Gastroesophageal sphincter (tissue), 4 donors: Measurements from ENCODE around the gene ZNF343. TPM values are rescaled to one million over a fixed set of nuclear protein-coding genes. Genes with fewer than 3 reads are reported as not detected.

ENCODE experiments used
- ATAC-seq: fragments of 150-250 bp; one replicate; pipeline ENCODE4 v1.9.1; 2016; ENCODE audit warnings: mild to moderate bottlenecking, moderate library complexity
- H3K27ac ChIP-seq, 4 donors: fragments of 200-600 bp; sonication (generic) in 3 of 4; 1 replicate in 3 of 4; 2 replicates in 1 of 4; pipeline ENCODE4 v1.5.1; 2016 to 2019
- H3K27me3 ChIP-seq: fragments of 200-600 bp; sonication (generic); one replicate; pipeline ENCODE4 v1.5.1; 2019
- H3K36me3 ChIP-seq, 2 donors: fragments of 200-600 bp; sonication (generic); one replicate each; pipeline ENCODE4 v1.5.1; 2019; ENCODE audit warnings: control low read depth in 1 of 2
- H3K4me1 ChIP-seq, 3 donors: fragments of 200-600 bp; sonication (generic); 1 replicate in 2 of 3; 2 replicates in 1 of 3; pipeline ENCODE4 v1.5.1; 2016 to 2019; ENCODE audit warnings: control low read depth in 2 of 3
- H3K4me3 ChIP-seq, 2 donors: fragments of 200-600 bp; sonication (generic); one replicate each; pipeline ENCODE4 v1.5.1; 2019; ENCODE audit warnings: mild to moderate bottlenecking in 1 of 2, moderate library complexity in 1 of 2
- H3K9me3 ChIP-seq, 3 donors: fragments of 200-600 bp; sonication (generic); one replicate each; pipeline ENCODE4 v1.5.1; 2017 to 2019; ENCODE audit warnings: control low read depth in 2 of 3
- EP300 ChIP-seq: sonication (generic); formaldehyde crosslinking; IDR thresholded peaks from one replicate; pipeline ENCODE4 v1.6.1; 2017; ENCODE audit warnings: antibody characterized with exemption, mild to moderate bottlenecking
- POLR2A ChIP-seq, 2 donors: fragments of 450-650 bp; IDR thresholded peaks; one replicate each; pipeline ENCODE4 v1.6.1; 2017; ENCODE audit warnings: antibody characterized with exemption in 2 of 2, mild to moderate bottlenecking in 2 of 2, moderate library complexity in 1 of 2
- POLR2AphosphoS5 ChIP-seq: sonication (generic); formaldehyde crosslinking; IDR thresholded peaks from one replicate; pipeline ENCODE4 v1.6.1; 2017; ENCODE audit warnings: antibody characterized with exemption
- WGBS, 2 donors: methylation state at CpG; one replicate each; pipeline ENCODE4 v1.1.5; 2018; ENCODE audit warnings: low coverage in 1 of 2; 5-methylcytosine and 5-hydroxymethylcytosine counted together
- small RNA-seq, 4 donors: library from RNA; depleted of rRNA; stranded (forward); fragments of <200 nt; gene quantifications; one replicate each; pipeline ENCODE3, GENCODE V24; 2016
- total RNA-seq, 4 donors: library from RNA; depleted of rRNA; stranded (reverse); fragments of >200 nt; gene quantifications; one replicate each; pipeline ENCODE4 v1.1.0, GENCODE V29; 2016
- TF ChIP-seq, protein P1 (sequence below), 4 experiments: fragments of 200-600 bp in 2 of 4; fragments of 450-650 bp in 2 of 4; sonication (generic) in 1 of 4; IDR thresholded peaks; one replicate each; pipeline ENCODE4 v1.5.1; 2017 to 2019; ENCODE audit warnings: antibody characterized with exemption in 4 of 4, mild to moderate bottlenecking in 2 of 4, moderate library complexity in 2 of 4

ZNF343 gene
- total RNA-seq, 4 donors from 2014 or later, result 10.3 to 16.8 (median 12.5) TPM

DNA sequence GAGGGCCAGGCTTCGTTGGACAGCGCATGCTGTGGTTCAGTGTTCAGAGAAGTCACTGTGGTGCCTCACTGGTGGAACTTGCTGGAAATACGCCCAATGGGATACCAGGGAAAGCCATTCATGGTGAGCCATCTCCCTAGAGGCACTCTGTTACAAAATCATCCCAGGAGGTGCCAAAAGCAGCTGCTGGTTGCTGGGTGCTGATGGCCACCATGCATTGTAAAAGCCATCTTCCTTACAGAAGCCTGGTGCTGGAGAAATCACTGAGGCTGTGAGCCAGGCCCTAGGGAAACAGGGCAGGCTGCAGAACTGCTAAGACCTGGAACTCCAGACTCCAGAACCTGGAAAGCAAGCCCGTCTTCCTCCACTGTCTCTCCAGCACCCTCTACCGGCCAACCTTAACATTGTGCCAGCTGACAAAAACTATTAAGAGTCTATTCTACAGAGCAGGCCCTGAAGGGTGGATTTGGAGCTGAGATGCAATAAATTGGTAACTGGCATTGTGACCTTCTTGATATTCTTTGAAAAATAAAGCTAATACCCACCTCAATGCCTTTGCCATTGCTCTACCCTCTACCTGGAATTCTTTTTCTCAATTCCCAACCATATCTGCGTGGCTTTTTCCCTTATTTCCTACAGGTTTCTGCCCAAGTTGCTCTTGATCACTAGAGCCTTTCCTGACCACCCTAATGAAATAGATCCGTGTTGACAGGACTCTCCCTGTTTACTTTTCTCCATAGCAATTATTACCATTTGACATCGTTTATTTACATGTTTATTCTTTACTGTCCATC, 56.6 kb downstream of the ZNF343 start:
- TF ChIP-seq POLR2AphosphoS5 (no peak), EP300 (no peak)
- TF ChIP-seq, protein P1, sequence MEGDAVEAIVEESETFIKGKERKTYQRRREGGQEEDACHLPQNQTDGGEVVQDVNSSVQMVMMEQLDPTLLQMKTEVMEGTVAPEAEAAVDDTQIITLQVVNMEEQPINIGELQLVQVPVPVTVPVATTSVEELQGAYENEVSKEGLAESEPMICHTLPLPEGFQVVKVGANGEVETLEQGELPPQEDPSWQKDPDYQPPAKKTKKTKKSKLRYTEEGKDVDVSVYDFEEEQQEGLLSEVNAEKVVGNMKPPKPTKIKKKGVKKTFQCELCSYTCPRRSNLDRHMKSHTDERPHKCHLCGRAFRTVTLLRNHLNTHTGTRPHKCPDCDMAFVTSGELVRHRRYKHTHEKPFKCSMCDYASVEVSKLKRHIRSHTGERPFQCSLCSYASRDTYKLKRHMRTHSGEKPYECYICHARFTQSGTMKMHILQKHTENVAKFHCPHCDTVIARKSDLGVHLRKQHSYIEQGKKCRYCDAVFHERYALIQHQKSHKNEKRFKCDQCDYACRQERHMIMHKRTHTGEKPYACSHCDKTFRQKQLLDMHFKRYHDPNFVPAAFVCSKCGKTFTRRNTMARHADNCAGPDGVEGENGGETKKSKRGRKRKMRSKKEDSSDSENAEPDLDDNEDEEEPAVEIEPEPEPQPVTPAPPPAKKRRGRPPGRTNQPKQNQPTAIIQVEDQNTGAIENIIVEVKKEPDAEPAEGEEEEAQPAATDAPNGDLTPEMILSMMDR (IDR thresholded peaks at IDR 0.05), result peak; percentile 48 to 77 (median 64)
- H3K4me1 ChIP-seq, result peaks cover 0 to 5% (median 0%) of the 10 kb centered on the region in 3 donors
- H3K9me3 ChIP-seq, result peaks cover 0 to 2% (median 0%) of the 10 kb centered on the region in 3 donors
- no peak overlapping the region for H3K27ac ChIP-seq
- peak; percentile 28 for ATAC-seq
- H3K36me3 ChIP-seq, result no peaks in the 10 kb centered on the region
- H3K27me3 ChIP-seq, result no peaks in the 10 kb centered on the region
- no peak overlapping the region for H3K4me3 ChIP-seq
- WGBS, 2 donors, result 20 to 74% methylated on average over 4 to 6 of the region's 8 CpGs

DNA sequence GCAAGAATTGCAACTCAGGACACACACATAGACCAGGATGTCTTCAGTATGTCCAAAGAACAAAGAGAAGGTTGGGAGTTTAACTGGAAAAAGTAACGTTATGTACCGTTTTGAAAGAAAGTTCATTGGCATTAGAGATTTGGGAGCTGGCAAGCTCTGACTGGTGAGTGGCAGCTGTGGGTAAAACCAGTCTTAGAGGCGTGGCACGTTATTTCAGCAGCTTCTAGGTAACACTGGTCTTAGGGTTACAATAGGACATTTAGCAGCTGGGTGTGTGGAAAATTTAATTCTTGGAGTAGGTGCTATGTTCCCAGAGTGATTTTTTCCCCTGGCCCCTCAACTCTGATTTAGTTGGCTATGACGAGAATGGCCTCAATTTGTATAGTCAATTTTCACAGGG, 57.3 kb downstream of the ZNF343 start:
- H3K4me3 ChIP-seq, result no peak overlapping the region
- no peak overlapping the region for H3K27ac ChIP-seq
- no peaks in the 10 kb centered on the region for H3K27me3 ChIP-seq
- peaks cover 0 to 6% (median 0%) of the 10 kb centered on the region in 3 donors for H3K9me3 ChIP-seq
- 83 to 89% methylated on average over 5 of the region's 5 CpGs for WGBS, 2 donors
- peaks cover 0 to 5% (median 0%) of the 10 kb centered on the region in 3 donors for H3K4me1 ChIP-seq
- TF ChIP-seq POLR2AphosphoS5 (no peak), POLR2A (IDR thresholded peaks at IDR 0.05) (no peak), EP300 (no peak)
- TF ChIP-seq, protein P1 (IDR thresholded peaks at IDR 0.05), result no peak
- no peak for ATAC-seq
- no peaks in the 10 kb centered on the region for H3K36me3 ChIP-seq

DNA sequence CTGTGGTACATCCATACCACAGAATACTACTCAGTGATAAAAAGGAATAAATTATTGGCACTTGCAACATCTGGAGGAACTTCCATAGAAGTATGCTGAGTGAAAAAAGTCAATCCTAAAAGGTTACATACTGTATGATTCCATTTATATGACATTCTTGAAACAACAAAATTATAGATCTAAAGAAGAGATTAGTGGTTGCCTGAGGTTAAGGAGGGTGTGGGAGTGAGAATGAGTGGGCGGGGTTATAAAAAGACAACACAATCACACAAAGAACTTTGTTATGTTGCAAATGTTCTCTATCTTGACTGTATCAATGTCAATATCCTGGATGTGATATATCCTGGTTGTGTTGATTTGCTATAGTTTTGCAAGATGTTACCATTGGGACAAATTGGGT, 59.3 kb downstream of the ZNF343 start:
- peaks cover 0 to 6% (median 0%) of the 10 kb centered on the region in 3 donors for H3K9me3 ChIP-seq
- TF ChIP-seq POLR2AphosphoS5 (no peak), EP300 (no peak), POLR2A (IDR thresholded peaks at IDR 0.05) (no peak)
- TF ChIP-seq, protein P1 (IDR thresholded peaks at IDR 0.05), result no peak
- 90 to 92% methylated on average over 1 of the region's 1 CpG for WGBS, 2 donors

DNA sequence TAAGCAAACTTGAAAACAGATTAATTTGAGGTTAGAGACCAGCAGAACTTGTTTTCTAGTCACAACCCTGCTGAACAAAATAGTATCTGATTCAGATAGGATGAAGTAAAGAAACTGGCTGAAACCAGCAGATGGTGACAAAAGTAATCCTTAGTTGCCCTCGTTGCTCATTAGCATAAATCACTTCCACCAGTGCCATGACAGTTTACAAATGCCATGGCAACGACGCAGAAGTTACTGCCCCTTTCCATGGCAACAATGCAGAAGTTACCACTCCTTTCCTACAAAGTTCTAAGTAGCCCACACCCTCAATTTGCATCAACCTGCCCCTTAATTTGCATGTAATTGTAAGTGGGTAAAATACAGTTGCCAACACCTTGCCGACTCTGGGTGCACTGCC, 61.9 kb downstream of the ZNF343 start:
- Histone ChIP-seq H3K4me1 (no peaks in the 10 kb centered on the region), H3K4me3 (no peak overlapping the region), H3K36me3 (no peaks in the 10 kb centered on the region), H3K9me3 (peaks cover 0 to 6% (median 0%) of the 10 kb centered on the region in 3 donors), H3K27ac (no peak overlapping the region), H3K27me3 (no peaks in the 10 kb centered on the region)
- ATAC-seq, result no peak
- TF ChIP-seq, protein P1 (IDR thresholded peaks at IDR 0.05), result no peak
- TF ChIP-seq POLR2AphosphoS5, result no peak
- TF ChIP-seq POLR2A (IDR thresholded peaks at IDR 0.05), result no peak
- no peak for TF ChIP-seq EP300
- 27 to 65% methylated on average over 1 to 3 of the region's 4 CpGs for WGBS, 2 donors

More for the DNA sequence above, 59.3 kb downstream of the ZNF343 start:
- Histone ChIP-seq H3K4me1 (no peaks in the 10 kb centered on the region), H3K4me3 (no peak overlapping the region), H3K27me3 (no peaks in the 10 kb centered on the region), H3K36me3 (no peaks in the 10 kb centered on the region), H3K27ac (no peak overlapping the region)
- no peak for ATAC-seq

Small RNA genes within 50 kb of the gene (small RNA-seq; reads per million reads assigned to genes)
- gene RF00019, result 0 reads per million in 4 donors

Other genes starting within 250 kb of the ZNF343 start
- 10 to 100 TPM in 1 of 4 donors, 1 to 10 TPM in 3; 1.1 to 46.7 (median 4.1) TPM for gene TGM3, start 212.9 kb downstream of the ZNF343 start, total RNA-seq
- gene TGM6, start 128.0 kb downstream of the ZNF343 start, total RNA-seq, result not detected
- gene SNRPB, start 38.1 kb downstream of the ZNF343 start, total RNA-seq, result 100 to 1,000 TPM; 154 to 212 (median 204) TPM
- under 1 TPM in 2 of 4 donors, not detected in 2; 0.15 to 0.35 TPM for gene TMC2, start 27.7 kb upstream of the ZNF343 start, total RNA-seq
- 100 to 1,000 TPM in 1 of 4 donors, 10 to 100 TPM in 3; 44.8 to 108 (median 54.6) TPM for gene NOP56, start 143.7 kb upstream of the ZNF343 start, total RNA-seq
- 100 to 1,000 TPM; 103 to 158 (median 116) TPM for gene IDH3B, start 155.3 kb upstream of the ZNF343 start, total RNA-seq
- 10 to 100 TPM; 14.5 to 36.6 (median 19.6) TPM for gene EBF4, start 183.9 kb upstream of the ZNF343 start, total RNA-seq